T-cell (primary cell): ENCODE data around the gene IMP3. TPM values are rescaled to one million over a fixed set of nuclear protein-coding genes. Genes with fewer than 3 reads are reported as not detected.

ENCODE experiments used
- ATAC-seq, 4 experiments: fragments of 200-7000 bp in 3 of 4; fragments of 150-1000 bp in 1 of 4; cut with Tn5 transposase; replicated peaks in 1 of 4; 1 replicate in 3 of 4; 2 replicates in 1 of 4; pipeline ENCODE4 v1.10.0; 2021; ENCODE audit warnings: moderate library complexity in 3 of 4, mild to moderate bottlenecking in 2 of 4, moderate number of reproducible peaks in 1 of 4
- CTCF ChIA-PET, 2 donors: fragments of 300-600 bp; sonication (Branson Sonifier 250); formaldehyde crosslinking; loops; one replicate each; lab custom pipeline; 2022; ENCODE audit warnings: antibody characterized with exemption in 2 of 2; lab: Charles Lee
- POLR2A ChIA-PET, 2 donors: fragments of 300-600 bp; sonication (Branson Sonifier 250); formaldehyde crosslinking; loops; one replicate each; lab custom pipeline; 2022; ENCODE audit warnings: antibody characterized with exemption in 2 of 2; lab: Charles Lee
- DNase-seq, 35 experiments: peaks; one replicate each; pipeline versions ENCODE4 v3.0.0 to v3.0.0-alpha.2; 2013 to 2023
- H3K27ac ChIP-seq: one replicate; pipeline ENCODE4 v1.5.1; 2013; ENCODE audit warnings: low read length
- H3K27me3 ChIP-seq, 2 experiments: replicated peaks in 1 of 2; 1 replicate in 1 of 2; 2 replicates in 1 of 2; pipeline versions ENCODE4 v1.6.1 to v1.7.0; 2013; ENCODE audit warnings: low read length in 1 of 2, mixed read lengths in 1 of 2; ENCODE audit not compliant: control insufficient read depth in 2 of 2, insufficient read depth in 2 of 2; ENCODE audit errors: extremely low read depth in 1 of 2
- H3K36me3 ChIP-seq, 2 donors: 1 replicate in 1 of 2; 2 replicates in 1 of 2; pipeline versions ENCODE4 v1.6.1 to v1.7.0; 2013; ENCODE audit warnings: low read length in 1 of 2; ENCODE audit not compliant: control insufficient read depth in 2 of 2, insufficient read depth in 1 of 2; ENCODE audit errors: extremely low read depth in 1 of 2
- H3K4me1 ChIP-seq, 2 experiments: 1 replicate in 1 of 2; 2 replicates in 1 of 2; pipeline versions ENCODE4 v1.6.1 to v1.7.0; 2013; ENCODE audit warnings: low read length in 2 of 2, mixed read lengths in 1 of 2; ENCODE audit not compliant: insufficient read depth in 2 of 2, control insufficient read depth in 1 of 2; ENCODE audit errors: extremely low read depth in 1 of 2
- H3K4me3 ChIP-seq, 2 donors: 1 replicate in 1 of 2; 2 replicates in 1 of 2; pipeline versions ENCODE4 v1.5.1 to v1.7.0; 2013; ENCODE audit warnings: mild to moderate bottlenecking in 2 of 2, low read length in 1 of 2, moderate library complexity in 1 of 2; ENCODE audit not compliant: control insufficient read depth in 1 of 2; ENCODE audit errors: extremely low read depth in 1 of 2
- H3K9me3 ChIP-seq: 2 replicates; pipeline ENCODE4 v1.7.0; 2013
- H3K27ac Mint-ChIP-seq, 2 donors: one replicate each; pipeline ENCODE4 v1.8.0; 2020 to 2021; ENCODE audit warnings: mild to moderate bottlenecking in 2 of 2, mixed read lengths in 2 of 2
- H3K27me3 Mint-ChIP-seq, 2 donors: one replicate each; pipeline ENCODE4 v1.8.0; 2021 to 2022; ENCODE audit warnings: mixed read lengths in 2 of 2
- H3K36me3 Mint-ChIP-seq: one replicate; pipeline ENCODE4 v1.8.0; 2021; ENCODE audit warnings: mixed read lengths
- H3K4me1 Mint-ChIP-seq, 3 donors: one replicate each; pipeline ENCODE4 v1.8.0; 2020 to 2022; ENCODE audit warnings: mixed read lengths in 3 of 3, mild to moderate bottlenecking in 1 of 3
- H3K4me3 Mint-ChIP-seq, 3 donors: one replicate each; pipeline ENCODE4 v1.8.0; 2020 to 2022; ENCODE audit warnings: mild to moderate bottlenecking in 3 of 3, mixed read lengths in 3 of 3, moderate library complexity in 3 of 3
- H3K9me3 Mint-ChIP-seq, 3 donors: one replicate each; pipeline ENCODE4 v1.8.0; 2020 to 2022; ENCODE audit warnings: mixed read lengths in 3 of 3
- WGBS: methylation state at CpG from one replicate; pipeline ENCODE4 v1.1.5; 2013; ENCODE audit warnings: missing lambda C conversion rate; ENCODE audit not compliant: insufficient coverage; 5-methylcytosine and 5-hydroxymethylcytosine counted together
- total RNA-seq, 35 experiments: library from RNA in 6 of 35; stranded (reverse) in 6 of 35; fragments of 120-200 nt in 1 of 35; gene quantifications; one replicate each; pipeline versions ENCODE4 v1.2.1 to v1.2.4 and lab custom pipeline; 2013 to 2026

Gene IMP3
- total RNA-seq, 5 donors from 2014 or later (not counting 1 experiment from before 2014, with no cell fraction given) = 39.6 to 86.6 (median 81.8) TPM

DNA sequence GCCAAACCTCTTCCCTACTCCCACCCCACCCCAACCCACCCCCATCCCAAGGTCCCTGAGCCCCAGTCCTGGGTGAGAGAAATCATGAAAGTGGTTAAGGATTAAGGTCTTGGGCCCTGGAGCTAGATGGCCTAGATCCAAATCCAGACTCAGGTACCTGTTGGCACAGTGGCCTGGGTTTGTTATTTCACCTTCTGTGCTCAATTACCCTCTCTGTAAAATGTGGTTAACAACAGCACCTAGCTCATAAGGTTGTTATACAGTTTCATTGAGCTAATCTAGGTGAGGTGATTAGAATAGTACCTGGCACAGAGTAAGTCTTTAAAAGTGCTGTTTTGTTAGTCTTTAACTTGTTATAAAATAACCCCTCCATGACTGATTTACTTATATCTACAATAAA, 8.1 kb downstream of the IMP3 start:
- H3K4me1 ChIP-seq = peaks cover 3 to 12% of the 10 kb centered on the region in 2 experiments
- no peaks in the 10 kb centered on the region for H3K36me3 Mint-ChIP-seq
- no peak for DNase-seq
- H3K4me3 Mint-ChIP-seq = no peak overlapping the region
- no peaks in the 10 kb centered on the region for H3K27me3 Mint-ChIP-seq
- no peak overlapping the region for H3K27ac ChIP-seq
- H3K4me1 Mint-ChIP-seq = peaks cover 4 to 7% (median 6%) of the 10 kb centered on the region in 3 donors
- ATAC-seq = no peak
- ChIA-PET POLR2A (no interaction called here), CTCF (interaction anchor here (0.7 kb wide), 3 partner anchors 82 to 864 kb away, joined by 3 to 4 read pairs (median 3); no protein-coding TSS in a partner anchor)
- H3K36me3 ChIP-seq = peaks cover 0 to under 1% of the 10 kb centered on the region in 2 donors
- no peaks in the 10 kb centered on the region for H3K27me3 ChIP-seq
- no peak overlapping the region for H3K27ac Mint-ChIP-seq
- H3K4me3 ChIP-seq = no peak overlapping the region
- H3K9me3 Mint-ChIP-seq = no peaks in the 10 kb centered on the region
- no peaks in the 10 kb centered on the region for H3K9me3 ChIP-seq

GRCh38 chr15:75625542-75626347, 14.3 kb downstream of the IMP3 start, which contains the start of gene SNUPN:
SNUPN (minus strand) TSS chr15:75625725; CDS start chr15:75621051, 4,674 bp downstream.
- Mint-ChIP-seq H3K27me3 (no peaks in the 10 kb centered on the region), H3K4me1 (peaks cover 28 to 33% (median 30%) of the 10 kb centered on the region in 3 donors)
- 0% methylated on average over 33 of the region's 47 CpGs for WGBS

DNA sequence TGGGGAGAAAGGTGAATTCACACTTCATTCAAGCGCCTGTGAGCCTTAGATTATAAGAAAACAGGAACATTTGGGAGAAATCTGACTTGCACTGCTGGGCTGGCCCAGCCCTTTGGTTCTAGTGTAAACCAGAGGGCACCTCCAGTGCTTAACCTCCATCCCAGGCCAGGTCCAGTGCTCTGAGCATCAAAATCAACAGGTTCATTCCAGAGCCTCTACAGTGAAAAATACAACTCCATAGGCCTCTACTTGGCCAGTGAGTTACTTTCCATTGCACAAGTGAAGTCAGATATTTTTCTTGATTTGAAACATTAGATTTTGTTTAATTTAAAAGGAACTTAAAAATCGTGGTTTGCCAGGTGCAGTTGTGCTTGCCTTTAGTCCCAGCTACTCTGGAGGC, 17.5 kb downstream of the IMP3 start:
- H3K27ac Mint-ChIP-seq = peak overlapping the region; percentile 79 to 82
- Histone ChIP-seq H3K36me3 (peaks cover 0 to 25% of the 10 kb centered on the region in 2 donors), H3K4me1 (peaks cover 8 to 33% of the 10 kb centered on the region in 2 experiments), H3K27me3 (no peaks in the 10 kb centered on the region), H3K27ac (no peak overlapping the region), H3K9me3 (no peaks in the 10 kb centered on the region), H3K4me3 (no peak overlapping the region)
- DNase-seq = no peak
- peaks cover 36 to 41% (median 37%) of the 10 kb centered on the region in 3 donors for H3K4me1 Mint-ChIP-seq
- ATAC-seq = no peak
- ChIA-PET POLR2A (no interaction called here), CTCF (interaction anchor here in 1 of 2 donors (0.7 kb wide), 1 partner anchor 113 kb away, joined by 3 read pairs; no protein-coding TSS in a partner anchor)
- 33% methylated on average over 1 of the region's 2 CpGs for WGBS
- peaks cover 16% of the 10 kb centered on the region for H3K36me3 Mint-ChIP-seq
- peak overlapping the region in 1 of 3 donors; percentile 31 for H3K4me3 Mint-ChIP-seq
- H3K27me3 Mint-ChIP-seq = no peaks in the 10 kb centered on the region
- H3K9me3 Mint-ChIP-seq = no peaks in the 10 kb centered on the region

More at GRCh38 chr15:75625542-75626347, 14.3 kb downstream of the IMP3 start, which contains the start of gene SNUPN:
- peak within 1 kb of the TSS; percentile 91 for H3K27ac ChIP-seq
- peak; percentile 92 to 95 (median 94) for ATAC-seq
- H3K36me3 ChIP-seq = no peaks in the 10 kb centered on the region
- no peaks in the 10 kb centered on the region for H3K27me3 ChIP-seq
- Mint-ChIP-seq H3K9me3 (no peaks in the 10 kb centered on the region), H3K4me3 (peak within 1 kb of the TSS; percentile 91 to 96 (median 92)), H3K36me3 (peaks cover 3% of the 10 kb centered on the region), H3K27ac (peak within 1 kb of the TSS; percentile 97 to 99)
- CTCF ChIA-PET = interaction anchor here in 1 of 2 donors (0.6 to 2.8 kb wide), 10 partner anchors 10 to 756 kb away, joined by 3 to 12 read pairs (median 4); partner anchors contain the start of gene IMP3
- H3K4me1 ChIP-seq = peaks cover 8 to 25% of the 10 kb centered on the region in 2 experiments
- peak; percentile 82 to 97 (median 91) for DNase-seq
- H3K9me3 ChIP-seq = no peaks in the 10 kb centered on the region
- POLR2A ChIA-PET = interaction anchor here in 1 of 2 donors (1.1 to 1.5 kb wide), 3 partner anchors 13 to 171 kb away, joined by 3 to 5 read pairs (median 4); partner anchors contain the start of gene IMP3
- peak within 1 kb of the TSS; percentile 88 for H3K4me3 ChIP-seq

DNA sequence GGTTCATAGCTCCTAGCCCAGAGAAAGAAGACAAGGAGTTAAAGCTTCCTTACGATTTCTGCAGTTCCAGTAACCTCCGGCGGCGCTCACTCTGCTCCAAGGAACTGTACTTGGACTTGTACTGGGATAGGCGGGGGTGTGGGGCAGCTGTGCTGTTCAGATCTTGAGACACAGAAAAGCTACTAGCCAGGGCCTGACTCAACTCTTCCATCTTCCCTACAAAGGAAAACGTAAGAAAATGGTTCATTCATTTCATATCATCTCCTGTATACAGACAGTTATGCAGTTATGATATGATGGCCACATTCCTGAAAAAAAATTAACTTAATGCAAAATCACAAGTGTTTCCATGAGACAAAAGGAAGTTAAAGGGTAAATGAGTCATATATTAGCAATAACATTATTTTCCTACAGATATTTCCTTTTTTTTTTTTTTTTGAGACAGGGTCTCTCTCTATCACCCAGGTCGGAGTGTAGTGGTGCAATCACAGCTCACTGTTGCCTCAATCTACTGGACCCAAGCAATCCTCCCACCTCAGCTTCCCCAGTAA, 19.1 kb downstream of the IMP3 start:
- Mint-ChIP-seq H3K27ac (peak overlapping the region; percentile 65 to 78), H3K4me1 (peaks cover 29 to 36% (median 31%) of the 10 kb centered on the region in 3 donors), H3K9me3 (no peaks in the 10 kb centered on the region), H3K27me3 (no peaks in the 10 kb centered on the region), H3K36me3 (peaks cover 30% of the 10 kb centered on the region), H3K4me3 (peak overlapping the region in 1 of 3 donors; percentile 30)
- no peak for ATAC-seq
- no peak overlapping the region for H3K4me3 ChIP-seq
- WGBS = 87% methylated on average over 3 of the region's 7 CpGs
- H3K36me3 ChIP-seq = peaks cover 0 to 39% of the 10 kb centered on the region in 2 donors
- H3K4me1 ChIP-seq = peaks cover 0 to 28% of the 10 kb centered on the region in 2 experiments
- DNase-seq = no peak
- CTCF ChIA-PET = interaction anchor here in 1 of 2 donors (0.5 to 0.6 kb wide), 2 partner anchors 10 to 16 kb away, joined by 4 to 5 read pairs; no protein-coding TSS in a partner anchor
- H3K27ac ChIP-seq = no peak overlapping the region
- POLR2A ChIA-PET = interaction anchor here in 1 of 2 donors (0.8 kb wide), 1 partner anchor 169 kb away, joined by 3 read pairs; no protein-coding TSS in a partner anchor
- no peaks in the 10 kb centered on the region for H3K9me3 ChIP-seq
- H3K27me3 ChIP-seq = no peaks in the 10 kb centered on the region

- no peak for ATAC-seq
- DNase-seq = no peak
- Mint-ChIP-seq H3K27me3 (no peaks in the 10 kb centered on the region), H3K4me1 (peaks cover 27 to 35% (median 30%) of the 10 kb centered on the region in 3 donors), H3K27ac (peak overlapping the region; percentile 65 to 72), H3K4me3 (peak overlapping the region in 1 of 3 donors; percentile 30), H3K36me3 (peaks cover 34% of the 10 kb centered on the region), H3K9me3 (no peaks in the 10 kb centered on the region)
- Histone ChIP-seq H3K9me3 (no peaks in the 10 kb centered on the region), H3K4me3 (no peak overlapping the region), H3K27me3 (no peaks in the 10 kb centered on the region), H3K36me3 (peaks cover 0 to 43% of the 10 kb centered on the region in 2 donors), H3K27ac (no peak overlapping the region), H3K4me1 (peaks cover 0 to 25% of the 10 kb centered on the region in 2 experiments)
- no CpG with 5 or more reads among the region's 4 CpGs for WGBS
- ChIA-PET CTCF (interaction anchor here in 1 of 2 donors (0.5 kb wide), 1 partner anchor 9 kb away, joined by 4 read pairs; no protein-coding TSS in a partner anchor), POLR2A (interaction anchor here (0.6 to 0.8 kb wide), 2 partner anchors 118 to 168 kb away, joined by 3 read pairs; no protein-coding TSS in a partner anchor)
These were observed 19.8 kb downstream of the IMP3 start for GRCh38 chr15:75620058-75620820.
